ENCODE measurements around the gene MED23. TPM values are rescaled to one million over a fixed set of nuclear protein-coding genes. Genes with fewer than 3 reads are reported as not detected.

MED23 gene
- total RNA-seq, 1 donor: 34.7 TPM

GRCh38 chr6:131635384-131636340 is 7.6 kb upstream of the MED23 start:
- DNase-seq (ENCODE audit: low read depth): no peak
- TF ChIP-seq, protein P1, sequence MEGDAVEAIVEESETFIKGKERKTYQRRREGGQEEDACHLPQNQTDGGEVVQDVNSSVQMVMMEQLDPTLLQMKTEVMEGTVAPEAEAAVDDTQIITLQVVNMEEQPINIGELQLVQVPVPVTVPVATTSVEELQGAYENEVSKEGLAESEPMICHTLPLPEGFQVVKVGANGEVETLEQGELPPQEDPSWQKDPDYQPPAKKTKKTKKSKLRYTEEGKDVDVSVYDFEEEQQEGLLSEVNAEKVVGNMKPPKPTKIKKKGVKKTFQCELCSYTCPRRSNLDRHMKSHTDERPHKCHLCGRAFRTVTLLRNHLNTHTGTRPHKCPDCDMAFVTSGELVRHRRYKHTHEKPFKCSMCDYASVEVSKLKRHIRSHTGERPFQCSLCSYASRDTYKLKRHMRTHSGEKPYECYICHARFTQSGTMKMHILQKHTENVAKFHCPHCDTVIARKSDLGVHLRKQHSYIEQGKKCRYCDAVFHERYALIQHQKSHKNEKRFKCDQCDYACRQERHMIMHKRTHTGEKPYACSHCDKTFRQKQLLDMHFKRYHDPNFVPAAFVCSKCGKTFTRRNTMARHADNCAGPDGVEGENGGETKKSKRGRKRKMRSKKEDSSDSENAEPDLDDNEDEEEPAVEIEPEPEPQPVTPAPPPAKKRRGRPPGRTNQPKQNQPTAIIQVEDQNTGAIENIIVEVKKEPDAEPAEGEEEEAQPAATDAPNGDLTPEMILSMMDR (IDR thresholded peaks at IDR 0.05; ENCODE audit: insufficient read depth, low read length): no peak
- no peak overlapping the region for H3K4me3 ChIP-seq (ENCODE audit: low read depth, low read length)

- TF ChIP-seq, protein P1 (IDR thresholded peaks at IDR 0.05; ENCODE audit: insufficient read depth, low read length): no peak
- no peak overlapping the region for H3K4me3 ChIP-seq (ENCODE audit: low read depth, low read length)
- no peak for DNase-seq (ENCODE audit: low read depth)
Observed at GRCh38 chr6:131631625-131632289, 3.7 kb upstream of the MED23 start.

- TF ChIP-seq, protein P1 (IDR thresholded peaks at IDR 0.05; ENCODE audit: insufficient read depth, low read length): no peak
- no peak overlapping the region for H3K4me3 ChIP-seq (ENCODE audit: low read depth, low read length)
- no peak for DNase-seq (ENCODE audit: low read depth)
Observed at GRCh38 chr6:131629651-131630050, 1.6 kb upstream of the MED23 start.

GRCh38 chr6:131628726-131629125 is 684 bp upstream of the MED23 start:
- no peak overlapping the region for H3K4me3 ChIP-seq (ENCODE audit: low read depth, low read length)
- DNase-seq (ENCODE audit: low read depth): no peak
- TF ChIP-seq, protein P1 (IDR thresholded peaks at IDR 0.05; ENCODE audit: insufficient read depth, low read length): no peak

DNA sequence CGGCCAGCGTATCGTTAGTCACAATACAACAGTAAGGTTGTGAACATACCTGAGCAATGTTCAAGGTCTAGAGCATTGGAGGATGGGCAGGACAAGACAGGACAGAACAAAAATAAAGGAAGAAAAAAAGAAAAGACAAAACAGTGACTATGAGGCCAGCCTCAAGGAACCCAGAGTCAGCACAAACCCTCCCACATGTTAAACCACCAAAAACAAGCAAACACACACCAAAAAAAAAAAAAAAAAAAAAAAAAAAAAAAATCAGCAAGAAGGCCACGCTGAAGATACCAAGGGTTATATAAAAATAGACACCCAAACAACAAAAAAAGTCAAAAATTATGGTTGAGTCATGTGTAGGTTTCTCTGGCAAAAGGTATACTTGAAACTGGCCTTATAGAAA is 12.8 kb downstream of the MED23 start:
- H3K4me3 ChIP-seq (ENCODE audit: low read depth, low read length): no peak overlapping the region
- DNase-seq (ENCODE audit: low read depth): no peak
- TF ChIP-seq, protein P1 (IDR thresholded peaks at IDR 0.05; ENCODE audit: insufficient read depth, low read length): no peak

DNA sequence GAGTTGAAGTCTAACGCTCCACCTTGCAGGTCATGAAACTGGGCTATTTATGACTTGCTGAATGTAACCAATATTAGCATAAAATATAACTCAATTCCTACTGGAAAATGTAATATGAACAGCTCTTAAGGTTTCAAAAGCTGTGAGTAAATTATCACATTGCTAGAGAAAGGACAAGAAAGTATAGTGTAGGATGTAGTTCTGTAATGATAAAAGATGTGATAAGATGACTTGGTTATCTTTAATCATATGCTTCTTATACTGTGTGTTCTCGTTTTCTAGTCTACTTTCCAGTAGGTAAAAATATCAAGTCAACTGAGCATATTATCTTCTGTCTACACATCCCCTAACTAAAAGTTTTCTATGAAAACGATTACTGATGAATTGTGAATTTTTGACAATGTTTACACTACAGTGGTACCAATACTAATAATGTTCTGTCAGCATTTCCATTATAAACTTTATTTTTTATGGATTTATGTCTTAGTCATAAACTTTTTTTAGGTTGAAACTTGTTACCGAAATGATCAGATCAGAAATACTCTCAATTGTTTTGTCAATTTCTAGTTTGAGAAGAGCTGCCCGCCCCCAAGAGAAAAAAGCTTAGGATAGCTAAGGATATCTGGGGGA is 14.6 kb downstream of the MED23 start:
- TF ChIP-seq, protein P1 (IDR thresholded peaks at IDR 0.05; ENCODE audit: insufficient read depth, low read length): no peak
- DNase-seq (ENCODE audit: low read depth): no peak
- H3K4me3 ChIP-seq (ENCODE audit: low read depth, low read length): no peak overlapping the region
